Kidney epithelial cell (primary cell): ENCODE measurements around the gene ROS1. TPM values are rescaled to one million over a fixed set of nuclear protein-coding genes. Genes with fewer than 3 reads are reported as not detected.

Experiments used
- DNase-seq: peaks from one replicate; pipeline ENCODE4 v3.0.0-alpha.2; 2010; ENCODE audit warnings: low read depth
- H3K27me3 ChIP-seq: 2 replicates; pipeline ENCODE4 v1.6.0; 2011; ENCODE audit warnings: low read length; ENCODE audit not compliant: control insufficient read depth, insufficient read depth
- H3K36me3 ChIP-seq: 2 replicates; pipeline ENCODE4 v1.5.1; 2011; ENCODE audit warnings: low read length; ENCODE audit not compliant: control insufficient read depth, insufficient read depth
- H3K4me3 ChIP-seq: 2 replicates; pipeline ENCODE4 v1.5.1; 2011; ENCODE audit warnings: low read depth, mild to moderate bottlenecking, control low read depth, low read length
- total RNA-seq: library from RNA; depleted of rRNA; stranded (reverse); fragments of >200 nt; gene quantifications from 2 replicates; pipeline ENCODE4 v1.2.3, GENCODE V29; 2015
- TF ChIP-seq, protein P1 (sequence below): IDR thresholded peaks from 2 replicates; pipeline ENCODE4 v1.5.1; 2011; ENCODE audit warnings: mild to moderate bottlenecking, moderate library complexity, low read length, control low read depth, inconsistent platforms; ENCODE audit not compliant: insufficient read depth, poor library complexity, severe bottlenecking

ROS1 gene
- total RNA-seq, 1 donor from 2014 or later: 0.04 TPM

DNA sequence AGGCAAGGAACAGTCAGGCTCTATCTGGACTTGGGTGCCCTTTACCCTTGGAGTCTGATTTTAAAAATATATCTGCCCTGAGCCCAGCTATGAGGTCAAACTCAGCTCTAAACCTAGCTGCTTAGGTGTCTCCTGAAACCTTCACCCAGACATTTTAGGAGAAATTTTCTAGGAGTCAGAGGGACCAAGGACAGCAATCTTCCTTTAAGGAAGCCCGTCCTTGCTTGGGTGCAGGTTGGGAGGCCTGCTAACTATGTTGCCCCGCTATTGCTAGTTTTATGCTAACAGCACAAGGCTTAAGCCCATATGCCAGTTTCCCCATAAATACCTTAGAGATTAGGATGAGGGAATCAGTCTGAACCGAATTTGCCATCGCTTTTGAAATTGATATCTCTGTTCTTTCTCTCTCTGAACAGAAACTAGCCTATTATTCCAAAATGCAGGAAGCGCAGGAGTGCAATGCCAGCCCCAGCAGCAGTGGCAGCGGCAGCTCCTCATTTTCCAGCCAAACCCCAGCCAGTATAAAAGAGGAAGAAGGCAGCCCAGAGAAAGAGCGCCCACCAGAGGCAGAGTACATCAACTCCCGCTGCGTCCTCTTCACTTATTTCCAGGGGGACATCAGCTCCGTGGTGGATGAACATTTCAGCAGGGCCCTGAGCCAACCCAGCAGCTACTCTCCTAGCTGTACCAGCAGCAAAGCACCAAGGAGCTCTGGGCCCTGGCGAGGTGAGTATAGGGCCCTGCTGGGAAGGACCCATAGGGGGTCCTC, 157.8 kb downstream of the ROS1 start:
- TF ChIP-seq, protein P1, sequence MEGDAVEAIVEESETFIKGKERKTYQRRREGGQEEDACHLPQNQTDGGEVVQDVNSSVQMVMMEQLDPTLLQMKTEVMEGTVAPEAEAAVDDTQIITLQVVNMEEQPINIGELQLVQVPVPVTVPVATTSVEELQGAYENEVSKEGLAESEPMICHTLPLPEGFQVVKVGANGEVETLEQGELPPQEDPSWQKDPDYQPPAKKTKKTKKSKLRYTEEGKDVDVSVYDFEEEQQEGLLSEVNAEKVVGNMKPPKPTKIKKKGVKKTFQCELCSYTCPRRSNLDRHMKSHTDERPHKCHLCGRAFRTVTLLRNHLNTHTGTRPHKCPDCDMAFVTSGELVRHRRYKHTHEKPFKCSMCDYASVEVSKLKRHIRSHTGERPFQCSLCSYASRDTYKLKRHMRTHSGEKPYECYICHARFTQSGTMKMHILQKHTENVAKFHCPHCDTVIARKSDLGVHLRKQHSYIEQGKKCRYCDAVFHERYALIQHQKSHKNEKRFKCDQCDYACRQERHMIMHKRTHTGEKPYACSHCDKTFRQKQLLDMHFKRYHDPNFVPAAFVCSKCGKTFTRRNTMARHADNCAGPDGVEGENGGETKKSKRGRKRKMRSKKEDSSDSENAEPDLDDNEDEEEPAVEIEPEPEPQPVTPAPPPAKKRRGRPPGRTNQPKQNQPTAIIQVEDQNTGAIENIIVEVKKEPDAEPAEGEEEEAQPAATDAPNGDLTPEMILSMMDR: no peak
- Histone ChIP-seq H3K4me3 (no peak overlapping the region), H3K27me3 (peaks cover 88% of the 10 kb centered on the region), H3K36me3 (no peaks in the 10 kb centered on the region)
- no peak for DNase-seq

DNA sequence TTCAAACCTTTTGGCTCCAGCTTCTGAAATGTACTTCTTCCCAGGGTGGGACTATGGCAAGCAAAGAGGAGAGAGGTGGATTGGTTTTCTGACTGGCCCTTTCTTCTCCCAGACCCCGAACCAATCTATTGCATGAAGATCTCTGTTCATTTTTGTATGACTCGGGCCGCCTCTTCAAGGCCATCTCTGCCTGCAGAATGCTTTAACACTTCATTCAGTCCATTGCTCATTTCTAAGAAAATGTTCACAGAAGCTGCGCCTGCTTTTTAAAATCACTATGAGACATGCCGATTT, 158.7 kb downstream of the ROS1 start:
- Histone ChIP-seq H3K27me3 (peaks cover 88% of the 10 kb centered on the region), H3K36me3 (no peaks in the 10 kb centered on the region), H3K4me3 (no peak overlapping the region)
- TF ChIP-seq, protein P1: no peak
- no peak for DNase-seq

DNA sequence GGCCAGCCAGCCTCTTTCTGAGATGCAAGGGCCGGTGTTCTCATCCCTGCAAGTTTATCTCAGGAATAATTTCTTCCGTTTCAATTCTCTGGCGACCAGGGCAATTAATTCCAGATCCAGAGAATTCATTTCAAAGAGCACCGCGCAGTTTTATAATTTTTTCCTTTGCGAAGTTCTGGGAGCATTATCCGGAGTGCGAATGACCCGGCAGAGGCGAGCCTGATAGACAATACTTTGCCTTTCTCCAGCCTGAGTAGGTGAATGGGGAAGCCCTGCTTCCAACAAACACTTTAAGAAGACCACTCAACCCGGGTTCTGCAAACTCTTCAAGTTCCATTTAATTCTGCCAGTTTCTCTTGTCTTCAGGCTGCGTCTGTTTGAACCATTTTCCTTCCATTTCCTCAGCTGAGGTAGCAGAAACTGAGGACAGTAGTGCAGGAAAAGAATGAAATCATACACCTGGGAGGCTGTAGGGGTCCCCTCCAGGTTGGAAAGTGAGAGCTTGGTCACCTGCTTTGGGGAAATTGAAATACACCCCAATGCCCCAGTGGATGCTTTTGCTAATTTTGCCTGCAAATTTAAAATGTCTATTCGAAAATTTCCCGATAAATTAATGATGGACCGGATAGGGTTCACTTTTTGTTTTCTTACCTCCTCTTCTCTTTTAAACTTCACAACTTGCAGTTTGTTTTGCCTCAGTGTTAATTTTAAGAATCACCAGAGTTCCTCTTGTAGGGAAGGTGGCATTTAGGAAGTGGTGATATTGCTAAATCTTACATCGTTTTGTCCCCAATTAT, 159.3 kb downstream of the ROS1 start:
- Histone ChIP-seq H3K27me3 (peaks cover 87% of the 10 kb centered on the region), H3K4me3 (no peak overlapping the region)

DNA sequence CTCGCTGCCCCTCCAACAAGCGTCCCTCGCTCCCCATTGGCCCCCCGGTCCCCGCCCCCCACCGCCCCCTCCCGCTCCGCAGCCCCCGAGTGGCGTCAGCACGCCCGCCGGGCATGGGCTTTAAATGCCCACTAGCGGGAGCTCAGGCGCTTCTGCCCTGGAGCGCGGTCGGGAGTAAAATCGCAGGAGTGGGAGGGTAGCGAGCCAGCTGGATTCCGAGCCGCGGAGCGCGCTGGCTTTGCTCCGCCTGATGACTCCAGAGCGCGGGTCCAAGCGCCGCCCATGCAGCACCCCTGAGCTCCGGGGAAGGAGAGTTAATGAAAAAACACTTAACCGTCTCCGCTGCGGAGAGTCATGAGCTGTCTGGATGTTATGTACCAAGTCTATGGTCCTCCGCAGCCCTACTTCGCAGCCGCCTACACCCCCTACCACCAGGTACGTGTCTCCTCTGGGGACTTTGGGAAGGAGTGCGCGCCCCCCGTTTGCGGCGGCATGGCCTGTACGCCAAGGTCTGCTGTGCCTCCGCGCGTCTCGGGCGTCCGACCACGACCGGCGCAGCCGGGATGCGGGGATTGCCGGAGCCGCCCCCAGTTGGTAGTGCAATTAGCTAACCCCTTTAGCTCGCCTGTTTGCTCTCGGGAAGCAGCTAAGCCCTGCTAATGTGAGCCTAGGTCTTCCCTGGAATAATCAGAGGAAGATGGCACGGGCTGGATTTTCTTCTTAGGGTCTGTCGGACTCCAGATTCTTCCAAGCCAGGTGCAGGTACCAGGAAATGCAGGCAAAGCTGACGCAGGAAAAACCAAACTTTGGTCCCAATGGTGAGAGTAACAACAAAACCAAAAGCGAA, 160.1 kb downstream of the ROS1 start, which contains the start of gene VGLL2:
TSS of gene VGLL2 (plus strand) at position 149 of the 847 bp plus-strand sequence. CDS start at position 355, 206 bp downstream.
- TF ChIP-seq, protein P1: no peak
- DNase-seq: no peak
- no peaks in the 10 kb centered on the region for H3K36me3 ChIP-seq
- peak within 1 kb of the TSS; percentile 12 for H3K4me3 ChIP-seq
- H3K27me3 ChIP-seq: peaks cover 81% of the 10 kb centered on the region

More for the DNA sequence above, 159.3 kb downstream of the ROS1 start:
- no peak for DNase-seq
- H3K36me3 ChIP-seq: no peaks in the 10 kb centered on the region
- TF ChIP-seq, protein P1: no peak

DNA sequence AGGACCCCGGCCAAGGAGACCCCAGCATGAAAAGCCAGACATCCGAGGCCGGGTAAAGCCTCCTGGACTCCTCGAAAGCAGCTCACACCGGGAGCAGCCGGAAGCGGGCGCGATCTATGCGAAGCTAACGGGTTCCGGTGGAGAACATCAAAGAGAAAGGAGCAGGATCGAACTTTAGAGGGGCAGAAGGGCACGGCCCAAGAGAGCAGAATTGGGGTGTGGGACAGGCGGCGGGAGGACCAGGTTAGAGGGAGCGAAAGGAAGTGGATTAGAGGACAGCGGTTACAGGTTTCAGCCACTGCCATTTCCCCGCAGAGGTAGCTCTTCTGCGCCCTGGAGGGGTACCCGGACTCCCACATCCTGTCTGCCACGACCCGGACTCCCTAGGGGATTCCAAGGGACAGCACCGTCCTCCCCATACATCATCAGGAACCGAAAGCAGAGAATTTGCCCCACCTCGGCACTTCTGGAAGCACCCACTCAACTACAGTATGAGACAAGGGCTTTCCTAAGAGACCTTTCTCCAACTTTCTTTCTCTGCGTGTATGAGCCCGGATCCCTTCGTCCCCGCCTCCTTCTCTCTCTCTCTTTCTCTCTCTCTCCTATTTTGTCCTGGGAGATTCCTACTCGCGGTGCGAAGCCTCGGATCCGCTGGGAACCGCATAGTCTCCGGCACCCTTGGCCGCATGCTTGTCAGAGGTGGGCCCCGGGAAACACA, 160.9 kb downstream of the ROS1 start:
- Histone ChIP-seq H3K36me3 (no peaks in the 10 kb centered on the region), H3K27me3 (peaks cover 73% of the 10 kb centered on the region), H3K4me3 (peak overlapping the region; percentile 7)
- TF ChIP-seq, protein P1: no peak
- no peak for DNase-seq
